HG03175 (cell line): Measurements from ENCODE around the gene OPRL1.

Experiments used
- ATAC-seq: cut with Tn5 transposase; IDR thresholded peaks from one replicate; pipeline ENCODE4 v1.9.1; 2021; ENCODE audit warnings: mild to moderate bottlenecking, moderate library complexity; ENCODE audit not compliant: unreplicated experiment

Gene OPRL1

GRCh38 chr20:64139199-64140060 is 59.5 kb downstream of the OPRL1 start:
- no peak for ATAC-seq

- ATAC-seq = no peak
These were observed 60.4 kb downstream of the OPRL1 start for GRCh38 chr20:64140061-64140931.

- ATAC-seq = no peak
These were observed 61.1 kb downstream of the OPRL1 start for GRCh38 chr20:64140956-64141355.

DNA sequence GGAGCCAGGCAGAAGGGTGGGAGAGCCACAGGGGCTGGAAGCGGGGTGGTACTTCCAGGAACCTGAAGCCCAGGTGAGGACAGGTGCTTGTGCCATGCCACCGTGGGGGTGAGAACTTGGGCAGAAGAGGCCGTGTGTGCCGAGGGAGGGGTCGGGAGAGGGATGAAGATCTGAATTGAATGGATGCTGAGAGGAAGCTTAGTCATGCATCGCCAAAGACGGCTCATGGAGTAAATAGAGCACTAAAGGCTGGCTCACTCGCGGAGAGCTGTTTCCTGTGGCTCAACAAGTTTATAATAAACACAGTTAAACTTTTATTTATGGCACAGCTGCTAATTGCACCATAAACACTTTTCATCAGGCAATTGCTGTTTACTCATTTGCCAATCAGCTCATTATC is 62.7 kb downstream of the OPRL1 start:
- no peak for ATAC-seq

DNA sequence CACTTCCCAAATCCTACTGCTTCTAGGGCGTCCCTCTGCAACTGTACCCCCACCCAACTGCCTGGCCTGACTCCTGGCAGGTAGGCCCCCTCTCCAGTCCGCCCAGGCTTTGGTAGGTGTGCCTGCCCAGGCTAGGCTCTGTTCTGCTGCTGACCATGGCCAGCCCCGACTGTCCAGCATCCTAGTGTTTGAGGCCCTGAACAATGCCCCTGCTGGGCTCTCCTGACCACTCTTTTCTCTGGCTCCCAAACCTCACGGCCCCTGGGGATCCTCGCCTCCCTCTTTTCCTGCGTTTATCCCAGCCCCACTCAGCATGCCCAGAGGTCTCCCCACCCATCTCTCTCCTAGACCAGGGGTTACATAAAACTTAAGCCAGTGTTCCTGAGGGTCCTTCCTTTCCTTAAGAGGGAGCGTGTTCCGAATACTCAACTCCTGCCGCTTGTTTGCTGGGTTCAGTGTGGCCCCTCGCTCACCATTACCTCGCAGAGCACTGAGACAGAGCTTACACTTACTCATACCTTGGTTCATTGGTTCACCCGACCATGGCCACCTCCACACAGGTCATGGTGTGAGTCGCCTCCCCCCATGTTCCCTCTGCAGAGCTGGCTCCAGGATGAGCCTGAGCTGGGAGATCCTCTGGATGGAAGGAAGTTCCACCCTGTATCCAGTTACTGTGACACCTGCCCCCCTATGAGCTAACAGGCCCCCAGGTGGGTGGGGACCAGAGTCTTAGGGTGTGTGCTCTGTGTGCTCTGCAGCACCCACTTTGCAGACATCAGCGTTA is 63.3 kb downstream of the OPRL1 start:
- no peak for ATAC-seq

DNA sequence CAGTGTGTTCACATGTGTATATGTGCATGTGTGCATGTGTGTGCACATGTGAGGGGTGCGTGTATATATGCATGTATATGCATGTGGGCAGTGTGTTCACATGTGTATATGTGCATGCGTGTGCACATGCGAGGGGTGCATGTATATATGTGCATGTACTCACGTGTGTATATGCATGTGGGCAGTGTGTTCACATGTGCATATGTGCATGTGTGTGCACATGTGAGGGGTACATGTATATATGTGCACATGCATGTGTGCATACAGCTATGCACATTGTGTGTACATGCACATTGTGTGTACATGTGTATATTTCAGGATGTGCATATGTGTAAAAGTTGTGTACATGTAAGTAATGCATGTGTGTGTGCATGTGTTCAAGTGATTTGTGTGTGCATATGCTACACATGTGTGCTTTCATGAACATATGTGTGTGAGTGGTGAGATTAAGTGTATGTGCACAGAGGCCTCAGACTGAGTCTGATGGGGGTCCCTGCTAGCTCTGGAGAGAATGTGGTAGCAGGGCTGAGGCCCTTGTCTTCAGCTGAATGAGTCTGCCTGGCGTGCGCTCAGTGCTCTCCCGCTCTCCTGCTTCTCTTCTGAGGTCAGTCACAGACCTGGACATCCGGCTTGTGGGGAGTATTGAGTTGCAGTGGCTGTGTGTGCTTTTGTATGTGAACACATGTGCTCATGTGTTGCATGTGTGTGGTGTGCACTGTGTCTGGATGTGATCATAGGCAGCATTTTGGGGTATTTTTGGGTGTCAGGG is 64.4 kb downstream of the OPRL1 start:
- no peak for ATAC-seq

GRCh38 chr20:64145458-64146300 is 65.8 kb downstream of the OPRL1 start:
- no peak for ATAC-seq

- ATAC-seq = no peak
These were observed 66.5 kb downstream of the OPRL1 start for GRCh38 chr20:64146301-64146935.

- ATAC-seq = no peak
These were observed 67.1 kb downstream of the OPRL1 start for GRCh38 chr20:64146936-64147477.

- no peak for ATAC-seq
These were observed 68.7 kb downstream of the OPRL1 start for GRCh38 chr20:64148581-64148980.

DNA sequence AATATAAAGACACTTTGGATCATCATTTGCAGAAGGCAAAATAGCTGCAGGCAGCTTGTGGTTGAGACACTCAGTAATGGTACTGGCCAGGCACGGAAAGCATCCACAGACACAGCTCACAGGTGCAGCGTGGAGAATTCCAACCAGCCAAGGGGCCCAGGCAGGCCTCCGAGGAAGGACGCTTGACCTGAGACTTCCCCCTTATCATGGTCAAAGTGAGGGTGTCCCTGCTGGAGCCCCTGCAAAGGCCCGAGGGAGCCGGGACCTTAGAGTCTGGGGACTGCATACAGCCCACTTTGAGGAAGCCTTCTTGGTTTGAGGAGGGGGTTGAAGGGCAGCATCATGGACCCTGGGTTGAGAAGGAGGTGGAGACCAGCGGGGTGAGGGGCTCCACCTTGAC is 69.3 kb downstream of the OPRL1 start:
- no peak for ATAC-seq

GRCh38 chr20:64149809-64150560 is 70.1 kb downstream of the OPRL1 start:
- no peak for ATAC-seq
